HL-60/S4 treated with retinoic acid at 250 ng/mL for 4 days and 3 days (cell line): ENCODE measurements around the gene TULP1.

Experiments used
- in situ Hi-C: fragments of 300-500 bp; cut with MboI; formaldehyde crosslinking; loops from 2 replicates; pipeline ENCODE4 v1.7.0; 2022; ENCODE audit warnings: low sequenced_read_pairs

The TULP1 gene

DNA sequence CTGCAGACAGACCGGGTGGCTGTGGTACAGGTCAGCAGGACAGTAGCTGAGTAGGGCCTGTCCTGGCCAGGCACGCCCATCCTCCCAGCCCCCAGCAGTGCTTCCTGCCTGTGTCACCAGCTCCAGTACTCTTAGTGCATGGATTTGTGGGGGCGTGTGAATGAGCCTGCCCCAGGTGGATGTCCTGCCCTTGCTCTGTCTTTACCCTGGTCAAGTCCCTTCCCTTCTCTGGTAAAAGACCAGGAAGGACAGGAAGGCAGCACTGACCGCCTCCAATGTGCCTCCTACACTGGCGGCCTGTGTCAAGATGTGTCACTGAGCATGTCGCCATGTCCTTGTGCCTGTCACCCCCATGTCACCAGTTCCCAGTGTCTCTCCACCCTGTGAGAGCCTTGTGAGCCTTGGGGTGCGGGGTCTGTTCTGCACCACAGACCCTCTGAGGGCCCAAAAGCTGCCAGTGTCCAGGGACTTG lies 27.7 kb downstream of the TULP1 start:
- in situ Hi-C loops: no loop called here

DNA sequence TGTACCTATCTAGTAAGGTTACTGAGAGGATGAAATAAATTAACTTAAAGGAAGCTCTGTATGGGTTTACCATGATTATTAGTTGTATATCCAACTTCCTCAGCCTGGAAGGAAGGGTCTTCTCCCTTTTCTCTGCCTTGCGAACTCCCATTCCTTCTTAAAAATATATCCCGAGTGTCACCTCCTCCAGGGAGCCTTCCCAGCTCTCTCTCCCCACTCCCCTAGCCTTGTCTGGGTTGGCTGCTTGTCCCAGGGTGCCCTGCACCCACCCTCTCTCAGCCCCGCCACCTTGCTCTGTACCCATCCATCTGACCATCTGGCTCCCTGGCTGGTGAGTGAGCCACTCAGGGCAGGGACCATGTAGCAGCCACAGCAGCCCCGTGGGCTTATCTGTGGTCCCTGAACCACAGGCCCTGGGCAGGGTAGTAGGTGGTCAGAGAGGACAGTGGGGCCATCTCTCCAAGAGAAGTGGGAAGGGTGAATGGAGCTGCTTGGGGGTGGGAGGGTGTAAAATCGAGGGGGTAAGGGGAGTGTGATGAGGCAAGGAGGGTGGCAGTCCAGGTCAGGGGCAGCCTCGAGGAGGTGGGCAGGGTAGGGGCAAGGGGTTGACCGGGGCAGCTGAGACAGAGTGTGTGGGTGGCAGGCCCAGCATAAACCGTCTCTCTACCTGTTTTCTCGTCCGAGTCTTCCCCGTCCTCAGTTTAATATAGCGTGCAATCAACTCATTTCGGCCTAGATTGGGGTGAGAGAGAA lies 28.6 kb downstream of the TULP1 start:
- in situ Hi-C loops: no loop called here

DNA sequence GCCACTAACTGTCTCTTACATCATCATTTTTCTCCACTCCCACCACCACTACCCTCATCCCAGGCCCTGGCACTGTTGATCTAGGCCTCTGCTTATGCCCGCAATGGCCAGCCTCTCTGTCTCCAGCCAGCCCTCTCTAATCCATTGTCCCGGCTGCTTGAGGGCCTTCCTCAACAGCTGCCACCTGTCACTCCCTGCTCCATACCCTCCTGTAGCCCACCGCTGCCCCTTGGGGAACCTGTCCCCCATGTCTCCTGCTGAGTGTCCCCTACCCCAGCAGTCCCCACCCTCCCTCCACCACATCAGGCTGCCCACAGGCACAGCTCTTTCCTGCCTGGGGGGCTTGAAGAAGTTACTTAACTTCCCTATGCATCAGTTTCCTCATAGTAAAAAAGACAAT lies 29.2 kb downstream of the TULP1 start:
- in situ Hi-C loops: no loop called here

DNA sequence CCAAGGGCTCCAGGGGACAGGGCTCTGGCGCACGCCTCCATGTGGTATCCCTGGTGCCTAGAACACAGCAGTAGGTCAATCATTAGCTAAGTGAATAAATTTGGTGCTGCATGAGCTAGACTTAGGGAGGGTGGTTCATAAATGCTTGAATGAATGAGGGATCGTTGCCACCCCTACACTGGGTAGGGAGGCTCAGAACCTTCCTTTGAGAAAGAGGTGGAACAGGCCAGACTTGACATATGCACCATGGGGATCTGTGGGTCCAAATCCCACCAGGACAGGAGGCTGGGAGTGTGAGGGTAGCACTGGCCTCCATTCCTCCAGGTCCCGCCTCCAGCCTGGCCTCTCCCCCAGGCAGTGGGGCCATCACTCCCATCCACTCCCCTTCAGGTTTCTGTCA lies 29.6 kb downstream of the TULP1 start:
- in situ Hi-C loops: no loop called here

DNA sequence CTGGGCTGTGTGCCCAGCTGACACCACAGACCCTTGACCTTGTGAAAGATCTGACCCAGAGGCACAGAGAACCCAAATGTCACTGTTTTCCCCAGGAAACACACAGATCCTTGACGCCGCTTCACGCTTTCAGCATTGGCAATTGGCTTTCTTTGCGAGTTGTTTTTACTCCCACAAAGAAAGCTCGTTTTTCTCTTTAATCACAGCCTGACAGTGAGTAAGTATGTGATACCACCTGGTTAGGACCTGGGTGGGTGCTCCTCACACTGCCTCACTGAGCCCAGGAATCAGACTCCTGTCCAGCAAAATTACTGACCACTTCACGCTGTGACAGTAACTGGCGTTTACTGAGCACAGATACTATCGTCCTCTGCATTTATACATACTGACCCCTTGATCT lies 31.5 kb downstream of the TULP1 start:
- in situ Hi-C loops: no loop called here

DNA sequence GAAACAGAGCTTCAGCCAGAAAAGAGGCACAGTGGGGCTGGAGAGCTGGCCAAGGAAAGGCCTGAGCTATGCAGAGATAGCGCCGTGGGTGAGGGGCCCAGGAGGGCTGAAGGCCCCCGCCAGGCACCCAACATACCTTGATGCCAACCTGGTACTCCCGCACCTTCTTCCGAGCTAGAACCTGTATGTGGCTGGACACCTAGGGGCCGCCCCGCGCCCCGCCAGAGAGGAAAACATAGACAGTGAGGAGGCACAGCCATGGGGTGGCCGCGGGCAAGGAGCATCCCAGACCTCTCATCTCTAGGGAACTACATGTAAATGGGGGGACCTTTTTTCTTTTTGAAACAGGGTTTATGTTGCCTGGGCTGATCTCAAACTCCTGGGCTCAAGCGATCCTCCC lies 32.5 kb downstream of the TULP1 start:
- in situ Hi-C loops: no loop called here

DNA sequence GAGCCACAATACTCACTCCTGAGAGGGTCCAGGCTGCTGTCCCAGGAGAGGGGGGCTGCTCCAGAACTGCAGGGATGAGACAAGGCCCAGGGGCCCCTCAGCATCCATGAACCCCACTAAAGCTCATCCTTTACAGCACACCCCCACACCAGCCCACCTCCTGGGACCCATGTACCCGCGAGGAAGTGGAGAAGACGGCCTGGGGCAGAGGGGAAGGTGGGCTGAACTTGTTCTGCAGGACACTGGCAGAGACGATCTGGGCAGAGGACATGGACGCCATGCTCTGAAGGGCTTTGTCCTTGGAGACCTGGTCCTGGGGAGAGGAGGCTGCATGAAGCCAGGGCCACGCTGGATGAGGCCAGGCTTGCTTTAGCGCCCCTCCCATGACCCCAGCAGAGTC lies 34.4 kb downstream of the TULP1 start:
- in situ Hi-C loops: no loop called here

DNA sequence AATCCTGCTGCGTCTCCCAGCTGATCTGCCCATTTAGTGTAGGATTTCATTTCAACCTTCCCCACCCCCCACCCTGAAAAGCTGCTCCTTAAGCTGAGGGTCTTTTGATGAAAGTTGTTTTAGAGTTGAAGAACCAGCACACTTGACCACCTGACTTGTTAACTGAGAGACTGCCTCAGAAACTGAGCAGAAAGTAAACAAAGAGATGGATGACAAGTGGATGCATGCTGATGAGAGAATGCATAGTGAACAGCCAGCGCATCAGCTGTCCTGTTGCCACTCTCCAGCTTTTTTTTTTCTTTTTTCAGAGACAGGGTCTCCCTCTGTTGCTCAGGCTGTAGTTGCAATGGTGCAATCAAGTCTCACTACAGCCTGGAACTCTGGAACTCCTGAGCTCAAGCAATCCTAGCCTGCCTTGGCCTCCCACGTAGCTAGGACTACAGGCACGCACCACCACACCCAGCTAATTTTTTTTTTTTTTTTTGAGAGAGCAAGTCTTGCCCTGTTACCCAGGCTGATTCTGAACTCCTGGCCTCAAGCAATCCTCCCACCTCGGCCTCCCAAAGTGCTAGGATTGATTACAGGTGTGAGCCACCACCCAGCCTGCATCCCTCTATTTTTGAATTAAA lies 35.0 kb downstream of the TULP1 start:
- in situ Hi-C loops: no loop called here

DNA sequence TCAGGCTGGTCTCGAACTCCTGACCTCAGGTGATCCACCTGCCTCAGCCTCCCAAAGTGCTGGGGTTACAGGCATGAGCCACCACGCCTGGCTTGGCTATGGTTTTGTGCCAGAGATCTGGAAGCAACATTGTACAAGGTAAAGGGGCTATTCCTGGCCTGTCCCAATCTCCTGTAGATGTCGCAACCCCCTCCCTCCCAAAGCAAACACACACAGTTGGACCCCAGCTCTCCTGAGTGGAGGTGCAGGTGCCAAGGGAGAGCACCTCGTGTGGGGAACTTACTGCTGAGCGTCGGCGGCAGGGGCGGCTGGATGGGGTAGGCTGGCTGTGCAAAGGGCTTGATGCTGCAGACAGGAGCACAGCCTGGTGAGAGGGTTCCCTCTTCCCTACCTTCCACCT lies 35.7 kb downstream of the TULP1 start:
- in situ Hi-C loops: no loop called here

DNA sequence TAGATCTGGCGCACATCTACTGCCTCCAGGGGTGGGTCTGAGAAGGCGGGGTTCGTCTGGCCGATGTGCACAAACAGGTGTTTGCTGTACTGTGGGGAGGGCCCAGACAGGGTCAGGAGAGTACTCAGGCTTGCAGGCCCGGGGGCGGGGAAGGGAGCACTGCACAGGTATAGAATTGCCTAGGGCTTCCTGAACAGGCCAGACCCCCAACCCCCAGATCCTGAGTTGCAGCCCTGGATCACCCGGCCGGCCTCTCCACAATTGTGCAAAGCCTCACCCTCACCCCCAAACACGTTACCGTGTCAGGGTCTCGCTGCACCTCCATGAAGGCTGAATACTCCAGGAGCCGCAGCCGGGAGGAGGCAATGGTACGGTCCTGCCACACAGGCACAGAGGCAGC lies 36.7 kb downstream of the TULP1 start:
- in situ Hi-C loops: no loop called here

DNA sequence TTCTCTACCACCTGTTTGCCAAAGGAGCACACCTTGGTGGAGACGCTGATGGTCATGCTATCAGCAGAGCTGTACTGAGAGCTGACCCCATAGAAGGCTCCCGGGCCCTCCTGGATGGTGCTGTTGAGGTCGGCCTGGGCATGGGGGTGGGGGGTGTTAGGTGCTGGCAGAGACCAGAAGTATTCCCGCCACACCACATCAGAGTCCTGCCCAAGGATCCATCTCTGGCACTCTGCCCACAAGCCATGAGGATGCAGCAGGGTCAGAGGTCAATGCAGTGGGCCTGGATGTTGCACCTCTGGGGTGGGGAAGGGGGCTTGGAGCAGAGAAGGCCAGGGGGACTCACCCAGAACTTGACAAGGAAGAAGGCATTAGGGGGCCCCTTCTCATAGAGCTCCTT lies 37.1 kb downstream of the TULP1 start:
- in situ Hi-C loops: no loop called here

DNA sequence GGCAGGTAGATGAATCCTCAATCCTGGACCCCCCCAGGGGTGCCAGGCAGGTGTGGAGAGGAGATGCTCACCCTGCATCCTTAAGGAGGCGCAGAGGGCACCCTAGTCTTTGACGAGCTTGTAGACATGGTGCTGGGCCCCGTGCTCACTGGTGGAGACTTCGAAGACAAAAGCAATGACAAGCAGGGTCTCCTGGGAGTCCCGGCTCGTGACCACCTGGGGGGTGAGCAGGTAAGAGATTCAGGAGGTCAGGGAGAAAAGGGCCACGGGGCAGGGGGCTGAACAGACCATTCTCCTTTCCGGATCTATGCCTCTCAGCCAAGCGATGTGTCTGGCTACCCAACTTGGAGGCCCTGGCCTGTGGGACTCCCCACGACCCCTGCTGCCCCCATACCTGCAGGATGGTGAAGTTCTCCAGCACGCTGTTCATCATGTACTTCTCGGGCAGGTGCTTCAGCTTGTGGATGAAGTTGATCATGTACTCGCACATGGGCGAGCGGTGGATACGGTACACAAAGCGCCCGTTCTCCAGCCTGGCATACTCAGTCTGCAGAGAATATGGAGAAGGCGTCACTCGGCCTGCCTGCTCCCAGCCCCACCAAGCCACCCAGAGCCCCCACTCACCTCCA lies 37.6 kb downstream of the TULP1 start:
- in situ Hi-C loops: no loop called here

DNA sequence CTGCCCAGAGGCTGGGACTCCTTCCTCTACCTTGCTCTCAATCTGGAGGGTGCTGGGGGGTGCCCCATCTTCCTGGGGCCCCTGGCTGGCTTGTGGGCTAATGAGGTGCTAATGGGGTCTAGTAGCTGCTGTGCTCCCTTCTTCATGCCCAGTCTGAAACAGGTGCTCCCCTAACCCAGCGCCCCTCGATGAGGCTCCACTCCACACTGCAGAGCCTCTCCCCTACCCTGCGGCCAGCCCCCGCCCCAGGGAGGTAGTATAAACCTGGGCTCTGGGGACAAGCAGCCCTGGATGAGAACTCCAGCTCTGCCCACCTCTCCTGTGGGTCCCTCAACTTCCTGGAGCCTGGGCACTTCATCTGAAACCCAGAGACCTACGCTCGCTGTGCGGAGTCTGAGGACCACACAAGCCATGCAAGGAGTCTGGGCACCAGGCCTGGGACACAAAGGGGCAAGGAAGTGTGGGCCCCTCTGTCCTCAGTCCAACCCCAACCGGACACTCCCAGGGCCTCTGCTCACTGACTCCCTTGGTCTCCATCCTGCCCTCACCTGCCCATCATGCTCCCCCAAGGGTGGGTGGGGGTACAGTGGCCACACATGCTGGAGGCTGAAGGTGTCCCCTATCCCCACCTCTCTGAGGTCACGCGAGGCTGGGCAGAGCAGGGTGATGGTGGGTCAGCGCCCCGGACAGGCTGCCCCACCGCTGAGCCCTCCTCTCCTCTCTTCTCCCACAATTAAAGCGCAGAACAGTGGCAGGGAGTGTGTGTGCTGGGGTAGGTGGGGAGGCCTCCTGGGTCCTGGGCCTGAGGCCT lies 38.4 kb downstream of the TULP1 start:
- in situ Hi-C loops: no loop called here

DNA sequence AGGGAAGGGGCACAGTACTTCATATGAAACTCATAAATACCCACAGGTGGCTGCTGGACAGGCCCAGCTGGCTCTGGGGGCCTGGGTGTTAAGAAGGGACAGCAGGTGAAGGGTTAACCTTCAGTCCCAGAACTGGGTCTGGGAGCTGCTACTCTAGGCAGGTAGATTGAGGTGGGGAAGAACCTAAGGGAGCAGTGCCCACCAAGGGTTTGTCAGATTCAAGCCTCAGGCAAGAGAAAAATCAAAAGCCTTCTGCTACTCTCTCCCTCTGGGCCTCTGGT lies 38.9 kb downstream of the TULP1 start:
- in situ Hi-C loops: no loop called here

DNA sequence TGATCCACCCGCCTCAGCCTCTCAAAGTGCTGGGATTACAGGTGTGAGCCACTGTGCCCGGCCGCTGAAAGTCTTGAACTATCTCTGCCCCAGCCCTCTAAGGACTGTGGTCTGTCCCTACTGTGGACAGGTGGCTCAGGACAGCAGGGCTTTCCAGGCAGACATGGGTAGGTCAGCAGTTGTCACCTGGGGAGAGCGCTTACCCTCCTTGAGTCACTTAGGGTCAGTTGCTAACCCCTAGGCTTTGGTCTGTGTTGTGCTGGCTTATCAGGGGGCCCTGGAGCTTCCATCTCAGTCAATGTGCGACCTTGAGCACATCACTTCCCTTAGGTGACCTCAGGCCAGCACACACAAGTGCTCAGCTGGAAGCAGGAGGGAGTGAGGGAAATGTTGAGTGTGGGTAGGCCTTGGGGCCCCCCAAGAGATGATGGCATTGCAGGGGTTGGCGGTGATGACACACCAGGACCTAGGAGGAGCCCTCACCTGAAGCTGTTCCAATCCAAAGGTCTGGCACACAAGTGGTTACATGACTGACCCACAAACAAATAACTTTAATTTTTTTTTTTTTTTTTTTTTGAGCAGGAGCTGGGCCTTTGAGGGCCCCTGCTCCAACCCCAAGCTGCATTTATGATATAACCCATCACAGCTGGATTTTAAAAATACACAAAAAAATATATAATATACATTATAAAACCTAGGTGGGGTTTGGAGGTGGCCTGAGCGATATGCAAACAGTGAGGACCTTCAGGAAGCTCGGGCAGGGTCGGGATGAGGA lies 39.4 kb downstream of the TULP1 start:
- in situ Hi-C loops: no loop called here

DNA sequence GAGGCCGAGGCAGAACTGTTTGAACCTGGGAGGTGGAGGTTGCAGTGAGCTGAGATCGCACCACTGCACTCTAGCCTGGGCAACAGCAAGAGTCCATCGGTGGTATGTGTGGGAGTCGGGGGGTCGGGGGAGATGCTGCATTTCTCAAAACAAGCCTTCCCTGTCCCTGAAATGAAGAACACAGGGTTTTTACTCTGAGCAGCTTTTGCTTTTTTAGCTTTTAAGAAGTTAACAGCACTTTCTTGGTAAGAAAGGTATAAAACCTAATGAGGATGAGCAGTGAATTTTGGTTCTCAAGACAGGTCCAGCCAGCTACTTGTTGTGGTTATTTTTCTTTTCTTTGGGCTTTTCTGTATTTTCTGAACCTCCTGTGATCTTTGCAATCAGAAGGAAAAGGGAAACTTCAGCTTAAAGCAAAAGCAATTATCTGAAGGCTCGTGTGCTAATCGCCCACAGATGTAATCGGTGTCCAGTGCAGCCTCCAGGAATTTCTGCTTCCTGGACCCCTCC lies 40.8 kb downstream of the TULP1 start:
- in situ Hi-C loops: no loop called here

DNA sequence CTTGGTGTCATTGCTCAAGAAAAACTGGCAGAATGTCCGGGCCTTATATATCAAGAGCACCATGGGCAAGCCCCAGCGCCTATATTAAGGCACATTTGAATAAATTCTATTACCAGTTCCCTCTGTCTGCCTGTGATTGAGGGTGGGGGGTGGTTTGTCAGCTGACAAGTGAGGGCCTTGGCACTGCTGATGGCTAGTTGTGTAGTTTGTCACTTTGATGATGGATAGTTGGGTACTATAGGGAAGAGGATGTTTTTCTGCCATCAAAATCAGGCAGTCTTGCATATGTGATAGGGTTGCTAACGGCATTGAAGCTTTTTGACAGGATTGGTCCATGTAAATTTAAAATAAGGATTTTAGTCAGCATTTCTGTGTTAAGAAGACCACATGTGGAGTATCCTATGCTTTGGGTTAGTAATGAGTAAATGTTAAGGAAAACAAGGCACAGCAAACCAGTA lies 42.0 kb downstream of the TULP1 start:
- in situ Hi-C loops: no loop called here

DNA sequence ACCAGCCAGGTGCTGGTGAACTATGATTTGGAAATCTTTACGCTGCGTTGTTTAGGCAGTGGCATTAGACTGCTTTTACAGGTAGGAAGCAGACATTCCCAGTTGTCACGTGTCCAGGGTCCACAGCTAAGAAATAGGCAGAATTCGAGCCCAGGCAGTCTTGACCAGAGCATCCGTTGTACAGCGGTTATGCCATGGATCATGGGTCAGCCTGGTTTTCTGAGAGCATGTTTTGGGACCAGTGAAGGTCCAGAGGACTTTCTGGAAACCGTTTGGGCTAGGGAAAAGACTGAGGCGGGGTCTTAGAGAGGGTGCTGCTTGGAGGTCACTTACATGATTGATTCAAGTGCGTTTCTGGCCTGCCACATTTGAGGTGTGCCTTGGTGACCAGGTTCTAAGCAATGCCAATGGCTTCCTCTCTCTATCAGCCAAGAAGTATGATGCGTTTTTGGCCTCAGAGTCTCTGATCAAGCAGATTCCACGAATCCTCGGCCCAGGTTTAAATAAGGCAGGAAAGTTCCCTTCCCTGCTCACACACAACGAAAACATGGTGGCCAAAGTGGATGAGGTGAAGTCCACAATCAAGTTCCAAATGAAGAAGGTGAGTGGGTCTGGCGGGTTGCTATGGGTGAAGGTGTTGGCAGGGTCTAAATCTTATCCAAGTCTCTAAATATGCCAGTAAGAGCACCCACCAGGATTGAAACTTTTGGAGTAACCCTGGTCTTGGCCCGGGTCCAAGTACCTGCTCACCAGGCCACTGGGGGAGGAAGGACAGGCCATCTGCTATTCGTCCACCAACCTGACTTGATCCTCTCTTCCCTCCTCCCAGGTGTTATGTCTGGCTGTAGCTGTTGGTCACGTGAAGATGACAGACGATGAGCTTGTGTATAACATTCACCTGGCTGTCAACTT lies 42.7 kb downstream of the TULP1 start:
- in situ Hi-C loops: no loop called here

DNA sequence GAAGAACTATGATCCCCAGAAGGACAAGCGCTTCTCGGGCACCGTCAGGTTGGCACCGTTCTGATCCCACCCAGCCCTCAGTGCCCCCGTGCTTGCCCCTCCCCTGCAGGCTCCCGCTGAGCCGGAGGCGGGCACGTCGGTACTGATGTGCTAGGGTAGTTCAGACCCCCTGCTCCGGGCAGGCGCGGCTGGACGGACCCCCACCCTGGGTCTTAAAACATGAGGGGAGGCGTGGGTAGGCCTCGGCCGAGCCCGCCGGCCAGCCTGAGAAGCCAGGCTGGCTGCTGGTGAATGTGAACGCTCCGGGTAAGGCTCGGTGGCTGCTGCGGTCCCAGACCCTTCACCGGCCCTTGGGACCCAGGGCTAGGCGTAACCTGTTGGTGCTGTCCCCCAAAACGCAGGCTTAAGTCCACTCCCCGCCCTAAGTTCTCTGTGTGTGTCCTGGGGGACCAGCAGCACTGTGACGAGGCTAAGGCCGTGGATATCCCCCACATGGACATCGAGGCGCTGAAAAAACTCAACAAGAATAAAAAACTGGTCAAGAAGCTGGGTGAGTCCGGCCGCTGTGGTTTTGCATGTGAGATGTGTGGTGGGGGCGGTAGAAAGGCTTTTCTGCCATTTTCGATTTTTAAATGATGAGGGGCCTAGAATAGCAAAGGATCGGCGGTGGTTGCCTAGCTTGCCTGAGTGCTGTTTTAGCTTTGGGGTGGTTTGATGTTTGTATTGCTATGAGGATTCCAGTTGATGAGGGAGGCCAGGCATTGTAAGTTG lies 43.5 kb downstream of the TULP1 start:
- in situ Hi-C loops: no loop called here
